ENCODE data around the gene BRWD1. TPM values are rescaled to one million over a fixed set of nuclear protein-coding genes. Genes with fewer than 3 reads are reported as not detected.
A peak's percentile ranks its signal among the peaks of the same experiment; 100 is the strongest.

The BRWD1 gene
- total and polyA plus RNA-seq, 2 of the 13 experiments (the other 11 are each of a cell fraction or from before 2014, with no cell fraction given): 13.9 to 28.0 TPM

DNA sequence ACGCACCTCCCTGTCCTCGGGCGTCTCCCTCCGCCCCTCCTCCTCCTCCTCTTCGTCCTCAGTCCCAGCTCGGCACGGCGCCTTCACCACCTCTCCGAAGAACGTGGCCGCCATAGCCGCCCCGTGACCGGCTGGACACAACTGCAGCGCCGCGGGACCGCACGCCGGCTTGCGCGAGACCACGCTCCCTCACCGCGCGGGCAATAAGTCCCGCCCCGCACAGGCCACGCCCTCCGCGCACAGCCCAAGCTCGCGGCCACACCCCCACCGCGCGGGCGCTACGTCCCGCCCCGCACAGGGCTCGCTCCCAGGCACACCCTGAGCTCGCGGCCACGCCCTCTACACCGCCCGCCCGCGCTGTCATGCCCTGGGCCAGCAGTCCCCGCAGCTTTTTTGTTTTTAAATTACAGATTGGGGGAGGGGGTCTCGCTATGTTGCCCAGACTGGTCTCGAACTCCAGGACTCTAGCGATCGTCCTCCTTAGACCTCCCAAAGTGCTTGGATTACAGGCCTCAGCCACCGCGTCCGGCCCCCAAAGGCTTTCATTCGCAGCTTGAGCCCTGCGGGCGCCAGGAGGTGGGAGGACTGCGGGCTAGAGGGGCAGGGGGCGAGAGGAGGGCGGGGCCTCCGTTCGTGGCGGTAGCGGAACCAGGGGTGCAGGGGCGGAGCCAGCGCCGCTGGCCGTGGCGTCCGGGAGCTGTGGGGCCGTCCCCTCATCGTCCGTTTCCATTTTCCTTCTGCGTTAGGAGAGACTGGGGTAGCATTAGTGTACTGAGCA lies 130.0 kb downstream of the BRWD1 start, which contains the start of gene PSMG1 (continued):
- TF ChIP-seq RERE (CRISPR knock-in tag; IDR thresholded peaks at IDR 0.05; ENCODE audit: low read depth) (peak; percentile 46; the same call in 1 of the 2 replicates), ZBTB8A (CRISPR knock-in tag; IDR thresholded peaks at IDR 0.05; ENCODE audit: borderline replicate concordance, low read depth) (peak; percentile 98), E2F2 (CRISPR knock-in tag; IDR thresholded peaks at IDR 0.05; ENCODE audit: borderline replicate concordance) (no peak), ATF1 (CRISPR knock-in tag; IDR thresholded peaks at IDR 0.05) (no peak), KLF12 (CRISPR knock-in tag; IDR thresholded peaks at IDR 0.05; ENCODE audit: borderline replicate concordance) (peak; percentile 91; the same call in 1 of the 2 replicates), ZFP36L2 (CRISPR knock-in tag; IDR thresholded peaks at IDR 0.05) (0 out of 2 replicates have a peak, but pooled peaks have one; percentile 43), PRDM10 (CRISPR knock-in tag; IDR thresholded peaks at IDR 0.05; ENCODE audit: low read depth) (no peak; the same call in 1 of the 2 replicates), NR2C2 (CRISPR knock-in tag; IDR thresholded peaks at IDR 0.05; ENCODE audit: borderline replicate concordance) (no peak), TOPORS (CRISPR knock-in tag; IDR thresholded peaks at IDR 0.05) (no peak), PPARG (CRISPR knock-in tag; conservative IDR thresholded peaks at IDR 0.05) (0 out of 2 replicates have a peak, but pooled peaks have one; percentile 14), RFX5 (IDR thresholded peaks at IDR 0.05; ENCODE audit: low read depth, low read length) (no peak)
- TF ChIP-seq, protein P1, sequence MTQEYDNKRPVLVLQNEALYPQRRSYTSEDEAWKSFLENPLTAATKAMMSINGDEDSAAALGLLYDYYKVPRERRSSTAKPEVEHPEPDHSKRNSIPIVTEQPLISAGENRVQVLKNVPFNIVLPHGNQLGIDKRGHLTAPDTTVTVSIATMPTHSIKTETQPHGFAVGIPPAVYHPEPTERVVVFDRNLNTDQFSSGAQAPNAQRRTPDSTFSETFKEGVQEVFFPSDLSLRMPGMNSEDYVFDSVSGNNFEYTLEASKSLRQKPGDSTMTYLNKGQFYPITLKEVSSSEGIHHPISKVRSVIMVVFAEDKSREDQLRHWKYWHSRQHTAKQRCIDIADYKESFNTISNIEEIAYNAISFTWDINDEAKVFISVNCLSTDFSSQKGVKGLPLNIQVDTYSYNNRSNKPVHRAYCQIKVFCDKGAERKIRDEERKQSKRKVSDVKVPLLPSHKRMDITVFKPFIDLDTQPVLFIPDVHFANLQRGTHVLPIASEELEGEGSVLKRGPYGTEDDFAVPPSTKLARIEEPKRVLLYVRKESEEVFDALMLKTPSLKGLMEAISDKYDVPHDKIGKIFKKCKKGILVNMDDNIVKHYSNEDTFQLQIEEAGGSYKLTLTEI (CRISPR knock-in tag; conservative IDR thresholded peaks at IDR 0.05): no peak
